Stimulated activated CD8-positive, alpha-beta memory T cell treated with anti-CD3 and anti-CD28 coated beads, Interleukin-7, amount 100 ng/mL, for 48 hours (primary cell): Measurements from ENCODE around the gene PNPLA8.
A peak's percentile ranks its signal among the peaks of the same experiment; 100 is the strongest.
"Not testable (repeated sequence)": the region's sequence is repeated elsewhere in the genome, so short reads cannot be mapped to it uniquely, and the experiment has no call there.

Experiments used
- DNase-seq, 2 donors: peaks; one replicate each; pipeline ENCODE4 v3.0.0-alpha.2; 2020; ENCODE audit warnings: low read depth in 1 of 2; ENCODE audit errors: extremely low read depth in 1 of 2

Gene PNPLA8

DNA sequence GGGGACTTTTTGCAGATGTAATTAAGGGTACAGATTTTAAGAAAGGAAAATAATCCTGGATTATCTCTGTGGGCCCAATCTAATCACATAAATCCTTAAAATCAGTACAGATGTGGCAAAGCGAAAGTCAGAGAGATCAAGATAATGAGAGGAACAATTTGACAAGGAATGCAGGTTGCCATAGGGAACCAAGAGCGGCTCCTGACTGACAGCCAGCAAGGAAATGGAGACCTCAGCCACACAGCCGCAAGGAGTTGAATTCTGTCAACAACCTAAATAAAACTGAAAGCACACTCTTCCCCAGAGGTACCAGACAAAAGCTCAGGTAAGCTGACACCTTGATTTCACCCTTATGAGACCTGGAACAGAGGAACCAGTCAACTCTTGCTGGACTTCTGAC, 3.4 kb upstream of the PNPLA8 start:
- DNase-seq, result no peak

DNA sequence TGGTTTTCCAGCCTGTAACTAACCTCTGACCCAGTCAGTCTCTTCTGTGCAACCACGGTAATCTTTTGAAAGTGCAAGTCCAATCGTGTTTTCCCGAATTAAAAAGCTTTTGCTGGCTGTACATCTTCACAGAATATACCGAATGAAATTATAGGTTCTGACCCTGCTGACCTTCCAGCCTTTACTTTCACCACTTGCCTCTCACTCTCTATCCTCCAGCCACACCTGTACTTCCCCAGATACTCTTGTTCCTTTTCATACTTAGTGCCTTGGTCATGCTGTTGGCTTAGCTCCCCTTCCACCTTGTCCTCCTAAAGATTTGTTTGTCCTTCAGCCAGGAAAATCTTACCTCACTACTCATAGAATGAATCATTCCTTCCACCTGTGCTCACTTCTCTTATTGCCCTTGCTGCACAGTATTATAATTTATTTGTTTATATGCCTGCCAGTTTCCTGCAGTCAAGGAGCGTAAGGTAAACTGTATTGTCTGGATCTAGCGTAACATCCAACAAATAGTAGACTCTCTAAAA, 2.3 kb upstream of the PNPLA8 start:
- DNase-seq, result no peak

DNA sequence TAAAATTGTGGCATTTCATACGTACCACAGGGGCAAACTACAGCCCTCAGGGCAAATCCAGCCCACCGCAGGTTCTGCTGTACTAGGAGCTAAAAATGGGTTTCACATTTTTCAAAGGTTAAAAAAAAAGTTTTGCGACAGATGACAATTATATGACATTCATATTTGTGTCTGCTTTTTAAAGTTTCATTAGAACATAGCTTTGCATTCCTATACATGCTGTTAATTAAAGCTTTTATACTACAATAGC, 758 bp upstream of the PNPLA8 start:
- no peak for DNase-seq

DNA sequence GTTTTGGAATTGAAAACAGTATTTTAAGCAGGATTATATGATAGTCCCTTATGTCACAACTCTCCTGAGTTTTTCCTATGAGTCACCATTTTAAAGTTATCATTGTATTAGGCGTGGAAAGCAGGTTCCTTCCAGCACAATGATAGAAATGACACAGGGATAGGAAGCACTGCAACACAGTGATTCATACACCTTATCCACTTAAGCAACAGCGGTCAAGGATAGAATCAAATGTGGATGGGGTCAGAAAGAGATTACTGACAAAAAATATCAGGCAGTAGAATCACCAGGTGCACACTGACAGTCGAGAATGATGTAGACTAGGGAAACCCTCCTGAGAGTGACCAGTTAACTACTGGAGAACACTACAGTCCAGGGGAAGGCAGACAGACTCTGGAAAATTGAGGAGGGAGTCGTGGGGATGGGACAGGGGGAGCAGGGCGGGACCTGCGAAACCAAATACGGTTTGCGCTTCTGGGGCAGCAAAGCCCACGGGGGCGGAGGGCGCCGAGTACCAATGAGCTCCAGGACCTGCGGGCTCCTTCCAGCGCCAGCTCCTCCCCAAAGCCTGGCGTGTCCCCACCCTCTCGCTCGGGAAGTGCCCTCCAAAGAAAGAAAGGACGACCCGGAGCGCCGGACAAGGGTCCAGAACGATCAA, 479 bp downstream of the PNPLA8 start:
- peak in 1 of 2 donors; percentile 58 for DNase-seq

DNA sequence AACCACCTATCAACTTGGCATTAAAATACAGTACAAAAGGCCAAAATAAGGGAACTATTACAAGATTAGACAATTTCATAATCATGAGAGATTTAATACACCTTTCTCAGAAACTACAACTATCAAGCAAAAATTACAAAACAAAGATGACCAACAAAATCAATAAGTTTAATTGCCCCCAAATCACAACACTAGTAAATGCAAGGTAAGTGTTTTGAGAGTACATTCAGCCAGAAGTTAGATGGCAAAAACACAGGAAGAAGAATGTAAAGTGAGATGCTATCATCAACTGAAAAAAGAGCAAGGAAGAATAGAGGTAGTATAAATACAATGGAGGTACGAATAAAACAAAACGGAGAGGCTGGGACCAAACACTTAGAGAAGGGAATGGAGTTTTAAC, 3.2 kb downstream of the PNPLA8 start:
- DNase-seq, result no peak

DNA sequence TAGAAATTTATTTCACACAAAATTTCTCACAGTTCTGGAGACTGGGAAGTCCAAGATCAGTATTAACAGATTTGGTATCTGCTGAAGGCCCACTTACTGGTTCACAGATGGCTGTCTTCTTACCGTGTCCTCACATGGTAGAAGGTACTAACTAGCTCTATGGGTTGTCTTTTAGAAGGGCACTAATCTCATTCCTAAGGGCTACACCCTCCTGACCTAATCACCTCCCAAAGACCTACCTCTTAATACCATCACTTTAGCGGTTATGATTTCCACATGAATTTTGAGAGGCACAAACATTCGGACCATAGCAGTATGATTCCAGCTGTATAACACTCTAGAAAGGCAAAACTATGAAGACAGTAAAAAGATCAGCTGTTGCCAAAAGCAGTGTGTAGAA, 8.0 kb downstream of the PNPLA8 start:
- DNase-seq, result no peak

DNA sequence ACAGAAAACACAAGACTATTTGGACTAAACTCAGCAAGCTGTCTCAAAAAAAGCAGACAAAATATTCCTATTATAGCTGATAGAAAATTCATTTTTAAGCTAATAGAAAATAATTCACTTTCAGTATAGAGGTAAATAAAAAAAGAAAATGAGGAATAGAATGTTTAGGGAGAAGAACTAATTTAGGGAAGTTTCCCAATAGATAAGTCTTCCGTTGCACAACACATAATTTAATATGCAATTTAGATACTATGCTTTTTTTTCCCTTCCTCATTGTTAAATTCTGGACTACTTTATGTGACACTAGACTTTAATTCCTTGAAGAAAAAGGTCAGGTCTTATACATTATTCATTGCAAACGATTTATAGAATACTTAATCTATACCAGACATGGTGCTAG, 10.3 kb downstream of the PNPLA8 start:
- no peak for DNase-seq

DNA sequence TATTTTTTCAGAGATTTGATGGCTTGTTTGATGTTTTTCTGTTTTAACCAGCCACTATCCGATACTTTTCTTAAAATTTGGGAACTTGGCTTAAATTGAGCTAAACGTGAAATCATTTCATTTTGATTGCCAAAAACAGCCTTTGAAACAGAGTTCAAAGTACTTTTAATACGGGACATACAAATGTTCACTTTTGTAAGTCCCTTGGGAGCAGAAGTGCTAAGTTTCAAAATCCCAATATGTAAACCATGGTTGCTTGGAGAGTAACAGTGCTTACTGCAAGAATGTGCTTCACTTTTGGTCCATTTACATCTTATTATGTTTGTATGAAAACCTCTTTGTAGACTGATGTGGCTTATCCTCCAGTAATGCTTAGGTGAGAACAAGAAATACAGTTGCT, 10.9 kb downstream of the PNPLA8 start:
- no peak for DNase-seq

DNA sequence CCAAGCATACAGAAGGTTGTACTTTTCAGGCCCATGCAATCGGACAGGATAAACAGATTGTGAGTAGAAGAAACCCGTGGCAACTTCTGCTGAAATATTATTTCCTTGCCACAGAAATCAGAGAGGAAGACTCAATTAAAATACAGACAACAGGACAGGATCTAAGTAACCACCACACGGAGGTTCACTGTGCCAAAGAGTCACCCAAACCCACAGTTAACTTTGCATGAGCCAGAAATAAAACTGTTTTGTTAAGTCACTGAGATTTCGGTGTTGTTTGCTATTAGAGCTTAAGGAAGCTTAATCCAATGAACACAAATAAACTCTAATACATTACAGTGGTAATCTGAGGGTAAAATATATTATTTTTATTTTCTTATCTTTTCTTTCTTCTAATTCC, 14.0 kb downstream of the PNPLA8 start:
- DNase-seq, result no peak

DNA sequence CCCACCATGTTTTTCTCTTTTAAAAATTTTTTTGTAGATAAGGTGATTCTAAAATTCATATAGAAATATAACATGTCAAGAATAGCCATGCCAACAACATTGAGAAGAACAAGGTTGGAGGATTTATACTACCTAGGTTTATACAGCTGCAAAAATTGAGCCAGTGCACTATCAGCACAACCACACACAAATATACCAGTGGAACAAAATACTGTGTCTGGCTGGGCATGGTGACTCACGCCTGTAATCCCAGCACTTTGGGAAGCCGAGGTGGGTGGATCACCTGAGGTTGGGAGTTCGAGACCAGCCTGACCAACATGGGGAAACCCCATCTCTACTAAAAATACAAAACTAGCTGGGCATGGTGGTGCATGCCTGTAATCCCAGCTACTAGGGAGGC, 21.4 kb downstream of the PNPLA8 start:
- DNase-seq, result not testable (repeated sequence)

DNA sequence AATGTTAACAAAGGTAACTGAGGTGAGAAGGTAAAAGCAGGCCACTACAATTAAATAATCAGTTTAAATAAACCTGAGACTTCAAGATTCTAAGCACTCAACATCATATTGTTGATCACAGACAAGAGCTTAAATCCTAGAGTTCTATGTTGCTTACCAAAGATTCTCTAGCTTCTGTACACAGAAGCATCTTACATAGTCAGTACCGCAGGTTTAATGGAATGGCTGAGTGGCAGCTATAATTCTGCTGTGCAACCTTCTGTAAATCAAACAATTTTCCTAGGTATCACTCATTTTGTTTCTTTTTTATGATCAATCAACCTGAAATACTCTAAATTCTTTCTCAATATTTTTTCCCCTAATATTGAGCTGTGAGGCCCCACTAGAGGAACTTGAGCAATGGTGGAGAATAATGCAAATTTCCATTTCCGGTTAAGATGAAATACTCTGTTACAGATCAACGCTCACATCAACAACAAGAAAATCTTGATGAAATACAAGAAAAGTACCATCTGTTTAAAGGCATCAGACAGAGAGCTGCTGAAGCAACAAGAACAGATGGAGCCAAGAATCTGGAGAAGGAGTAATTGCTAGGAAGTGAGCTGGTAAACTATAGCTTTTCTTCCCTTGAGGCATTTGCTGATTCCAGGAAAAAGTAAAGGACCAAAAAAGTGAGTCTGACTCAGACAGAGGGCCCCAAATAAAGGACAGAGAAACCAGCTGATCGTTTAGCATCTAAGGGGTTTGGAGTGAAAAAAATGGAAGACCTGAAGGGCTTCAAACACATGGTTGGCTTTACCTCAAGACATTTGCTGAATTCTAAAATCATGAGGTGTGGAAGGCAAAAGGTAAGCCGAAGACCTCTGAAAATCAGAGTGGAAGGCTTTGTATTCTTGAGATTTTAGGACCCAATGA, 22.6 kb downstream of the PNPLA8 start:
- no peak for DNase-seq

DNA sequence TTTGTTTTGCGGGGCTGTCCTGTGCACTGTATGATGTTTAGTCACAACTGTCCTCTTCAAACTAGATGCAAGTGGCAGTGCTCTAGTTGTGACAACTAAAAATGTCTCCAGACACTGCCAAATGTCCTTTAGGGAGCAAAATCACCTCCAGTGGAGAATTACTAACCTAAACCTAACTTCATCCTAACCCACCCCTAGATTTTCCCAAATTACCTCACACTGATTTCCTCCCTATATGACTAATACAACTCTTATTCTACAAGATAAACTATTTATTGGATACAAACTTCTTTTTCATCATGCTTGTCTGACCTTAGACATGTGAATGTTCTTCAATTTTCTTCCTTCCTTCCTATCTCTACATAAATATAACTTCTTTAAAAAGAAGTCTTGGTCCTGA, 26.4 kb downstream of the PNPLA8 start:
- no peak for DNase-seq

DNA sequence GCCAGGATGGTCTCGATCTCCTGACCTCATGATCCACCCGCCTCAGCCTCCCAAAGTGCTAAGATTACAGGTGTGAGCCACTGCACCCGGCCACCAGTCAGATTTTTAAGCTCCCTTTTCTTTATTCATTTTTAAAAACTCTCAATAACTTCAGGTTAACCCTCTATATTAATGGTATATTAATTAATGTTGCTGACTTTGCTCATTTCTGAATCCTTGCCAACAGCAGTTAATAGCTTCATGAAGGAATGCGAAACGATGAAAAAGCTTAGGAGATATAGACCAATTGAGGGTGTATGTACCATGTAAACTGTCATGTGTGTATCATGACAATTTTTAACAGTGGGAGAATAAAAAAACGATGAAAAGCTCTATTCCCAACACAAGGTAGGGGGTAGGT, 27.5 kb downstream of the PNPLA8 start:
- no peak for DNase-seq

DNA sequence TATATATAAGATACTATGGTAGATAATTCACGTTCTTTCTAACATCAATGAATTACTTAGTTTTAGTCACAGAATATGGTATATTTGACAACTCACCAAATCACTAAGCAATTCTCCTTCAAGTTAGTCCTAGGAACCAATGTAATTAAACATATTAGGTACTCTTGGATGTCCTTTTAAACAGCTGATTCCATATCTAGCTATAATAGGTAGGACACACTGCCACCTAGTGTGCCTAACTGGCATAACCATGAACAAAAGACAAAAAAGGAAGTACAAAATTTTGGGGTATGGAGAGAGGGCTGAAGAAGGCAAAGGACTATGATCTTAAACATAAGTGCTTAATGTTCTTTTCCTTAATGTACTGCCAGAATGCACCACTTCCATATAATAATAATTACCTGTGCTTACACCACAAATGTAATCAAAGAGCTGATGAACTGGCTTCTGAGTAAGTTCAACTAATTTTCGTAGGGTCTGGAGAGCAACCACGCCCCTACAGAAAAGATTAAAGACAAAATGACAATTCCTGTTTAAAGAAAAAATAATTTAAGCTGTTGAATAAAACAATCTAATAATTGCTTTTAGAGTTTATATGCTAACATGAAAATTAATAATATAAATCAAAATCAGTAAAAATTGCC, 28.7 kb downstream of the PNPLA8 start:
- DNase-seq, result no peak

DNA sequence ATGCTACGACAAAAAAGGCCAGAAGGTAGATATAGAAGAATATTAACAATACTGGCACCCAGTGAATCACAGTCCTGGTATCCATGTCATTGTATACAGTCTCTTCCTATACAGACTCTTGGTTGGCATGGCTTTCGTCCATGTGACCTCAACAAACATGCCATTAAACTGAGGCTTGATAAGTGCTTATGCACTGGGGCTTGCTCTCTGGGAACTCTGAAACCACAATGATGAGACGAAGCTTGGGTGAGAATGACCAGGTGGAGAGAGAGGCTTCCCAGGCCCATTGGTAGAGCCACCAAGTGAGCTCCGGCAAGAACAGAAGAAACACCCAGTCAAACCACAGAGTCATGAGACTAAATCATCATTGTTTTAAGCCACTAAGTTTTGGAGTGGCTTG, 33.2 kb downstream of the PNPLA8 start:
- DNase-seq, result no peak

DNA sequence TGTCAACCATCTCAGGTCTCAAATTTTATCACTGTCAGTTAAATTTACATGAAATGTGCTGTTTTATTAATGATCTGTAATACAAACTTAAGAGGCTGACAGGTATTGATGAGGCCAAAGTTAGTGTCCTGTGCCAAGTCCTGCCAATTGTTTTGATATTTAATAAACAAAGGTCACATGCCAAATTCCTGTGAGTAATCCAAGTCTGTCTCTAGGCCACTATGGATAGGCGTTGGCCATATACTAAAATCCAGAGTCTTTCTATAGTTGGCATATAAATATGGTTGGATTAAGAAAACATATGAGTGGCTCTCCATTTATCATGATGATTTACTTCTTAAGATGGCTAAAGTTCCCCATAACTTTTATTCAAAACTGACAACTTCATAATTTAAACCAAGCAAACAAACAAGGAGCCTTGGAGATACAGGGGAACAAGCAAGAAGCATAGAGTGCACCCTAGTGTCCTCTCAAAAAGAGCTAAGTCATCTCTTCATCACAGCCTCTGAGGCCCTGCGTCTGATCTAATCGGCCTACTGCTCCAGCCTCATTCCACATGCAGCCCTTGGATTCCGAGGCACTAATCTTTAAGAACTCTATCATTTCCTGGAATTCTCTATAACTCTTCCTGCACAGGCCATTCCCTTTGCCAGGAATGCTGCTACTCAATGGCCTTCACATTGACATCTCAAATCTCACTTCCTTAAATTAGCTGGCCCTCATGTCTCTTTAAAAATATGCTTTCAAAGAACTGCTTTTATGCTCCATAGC, 37.0 kb downstream of the PNPLA8 start:
- no peak for DNase-seq

DNA sequence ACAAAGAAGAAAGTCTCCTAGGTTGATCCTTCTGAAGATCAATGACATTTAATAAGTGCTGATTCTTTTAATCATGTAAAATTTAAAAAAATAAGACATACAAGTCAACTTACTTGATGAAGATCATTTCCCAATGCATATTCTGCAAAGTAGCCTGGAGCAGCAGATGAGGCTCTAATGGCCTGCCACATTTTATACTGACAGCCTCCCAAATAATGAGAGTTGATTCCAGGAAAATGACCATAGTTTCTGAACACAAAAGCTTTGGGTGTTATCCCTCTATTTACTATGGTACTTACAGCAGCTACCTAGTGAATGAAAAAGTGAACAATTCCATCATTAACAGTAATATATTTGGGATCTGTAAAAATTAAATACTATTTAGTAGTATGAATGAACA, 38.3 kb downstream of the PNPLA8 start:
- DNase-seq, result no peak

DNA sequence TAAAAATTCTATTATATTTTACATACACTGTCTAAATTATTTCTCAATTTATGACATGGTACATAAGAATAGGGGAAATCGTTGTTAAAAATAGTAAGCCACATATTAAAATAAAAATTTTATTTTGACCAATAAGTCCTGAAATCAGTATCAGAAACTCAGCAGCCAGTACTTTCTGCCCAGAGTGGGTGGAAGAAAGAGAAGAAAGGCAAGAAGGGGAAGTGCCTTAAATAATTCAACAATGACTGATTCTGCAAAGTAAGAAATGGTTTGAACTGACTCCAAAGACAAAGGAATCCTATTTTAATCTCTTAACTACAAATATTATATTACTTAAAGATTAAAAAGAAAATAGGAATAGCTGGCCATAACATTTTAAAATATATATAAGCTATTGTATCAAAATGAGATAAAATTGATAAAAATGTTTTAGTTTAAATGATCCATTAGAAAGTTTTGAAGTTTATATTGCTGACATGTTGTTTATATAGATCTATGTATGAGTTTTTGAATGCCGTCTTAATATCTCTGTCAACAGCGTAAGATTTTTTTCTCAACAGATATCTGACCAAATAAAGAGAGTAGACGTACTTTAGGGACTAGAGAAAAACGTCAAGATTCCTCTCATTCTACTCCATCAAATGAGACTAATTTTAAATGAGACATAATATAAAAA, 39.5 kb downstream of the PNPLA8 start:
- no peak for DNase-seq

DNA sequence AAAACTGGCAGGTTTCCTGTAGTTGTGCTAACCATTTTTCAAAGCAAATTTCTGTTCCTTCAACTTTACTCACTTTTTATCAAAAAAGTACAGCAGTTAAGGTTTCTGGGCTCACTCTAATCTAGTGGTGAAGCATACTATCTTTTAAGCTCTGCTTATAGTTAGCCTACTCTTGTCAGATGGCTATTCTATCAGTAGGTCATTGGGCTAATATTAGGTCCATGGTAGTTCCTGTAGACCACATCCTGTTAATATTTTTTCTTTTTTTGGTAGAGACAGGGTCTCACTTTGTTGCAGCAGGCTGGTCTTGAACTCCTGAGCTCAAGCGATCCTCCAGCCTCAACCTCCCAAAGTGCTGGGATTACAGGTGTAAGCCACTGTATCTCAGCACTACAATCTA, 41.8 kb downstream of the PNPLA8 start:
- no peak for DNase-seq

DNA sequence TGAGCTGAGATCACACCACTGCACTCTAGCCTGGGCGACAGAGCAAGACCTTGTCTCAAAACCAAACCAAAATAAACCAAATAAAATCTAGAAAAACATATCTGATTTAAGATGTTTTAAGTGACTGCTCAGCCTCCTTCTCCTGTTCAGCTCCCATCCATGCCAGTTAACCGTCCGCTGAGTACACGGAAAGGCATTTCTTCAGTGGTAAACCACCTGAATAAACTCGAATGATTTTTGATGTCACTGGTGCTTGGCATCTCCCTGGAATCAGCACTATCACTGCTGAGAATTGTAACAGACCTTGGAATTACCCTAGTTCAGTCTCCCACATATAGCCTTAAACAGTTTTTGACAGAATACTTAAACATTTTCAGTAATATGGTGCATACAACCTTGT, 45.6 kb downstream of the PNPLA8 start:
- DNase-seq, result no peak

DNA sequence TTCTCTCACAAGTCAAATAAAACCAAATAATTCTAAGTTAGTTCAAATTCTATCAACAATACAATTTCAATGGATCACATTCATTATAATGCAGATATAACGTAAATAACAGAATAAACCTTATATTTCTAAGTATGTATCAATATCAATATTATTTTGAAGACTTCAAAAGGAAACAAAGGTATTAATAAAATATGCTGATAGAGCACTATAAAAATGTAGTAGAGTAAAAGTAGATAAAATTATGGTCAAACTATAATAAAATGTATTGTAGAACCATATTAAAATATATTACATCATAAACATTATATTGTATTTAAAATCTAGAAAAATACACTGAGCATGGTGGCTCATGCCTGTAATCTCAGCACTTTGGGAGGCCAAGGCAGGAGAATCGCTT, 46.2 kb downstream of the PNPLA8 start:
- DNase-seq, result no peak
